H9 (cell line): ENCODE measurements around the gene VSTM4. TPM values are rescaled to one million over a fixed set of nuclear protein-coding genes. Genes with fewer than 3 reads are reported as not detected.

Experiments used
- DNase-seq: peaks from one replicate; pipeline ENCODE4 v3.0.0-alpha.2; 2017
- H2AFZ ChIP-seq: one replicate; pipeline ENCODE4 v1.6.1; 2013; ENCODE audit warnings: mild to moderate bottlenecking, low read length, control low read depth, moderate library complexity
- H2AK5ac ChIP-seq: 2 replicates; pipeline ENCODE4 v1.6.1; 2013; ENCODE audit warnings: low read length, control low read depth, mixed read lengths; ENCODE audit not compliant: insufficient read length
- H2BK120ac ChIP-seq: one replicate; pipeline ENCODE4 v1.6.1; 2013; ENCODE audit warnings: low read depth, mild to moderate bottlenecking, low read length, control low read depth, inconsistent platforms; ENCODE audit not compliant: poor library complexity, severe bottlenecking
- H2BK12ac ChIP-seq: 2 replicates; pipeline ENCODE4 v1.6.1; 2013; ENCODE audit warnings: low read length, control low read depth, mixed read lengths, low read depth; ENCODE audit not compliant: insufficient read length
- H2BK15ac ChIP-seq: 2 replicates; pipeline ENCODE4 v1.6.1; 2013; ENCODE audit warnings: low read depth, low read length, control low read depth
- H2BK20ac ChIP-seq: one replicate; pipeline ENCODE4 v1.6.1; 2013; ENCODE audit warnings: low read depth, mild to moderate bottlenecking, low read length, control low read depth, inconsistent platforms; ENCODE audit not compliant: poor library complexity, severe bottlenecking
- H2BK5ac ChIP-seq: 2 replicates; pipeline ENCODE4 v1.6.1; 2013; ENCODE audit warnings: low read length, control low read depth, mixed read lengths; ENCODE audit not compliant: insufficient read length
- H3K14ac ChIP-seq: 2 replicates; pipeline ENCODE4 v1.6.1; 2013; ENCODE audit warnings: low read length, control low read depth; ENCODE audit not compliant: insufficient read depth
- H3K18ac ChIP-seq: 2 replicates; pipeline ENCODE4 v1.6.1; 2013; ENCODE audit warnings: low read depth, mild to moderate bottlenecking, mixed read lengths, low read length, control low read depth; ENCODE audit not compliant: insufficient read length
- H3K23ac ChIP-seq: 2 replicates; pipeline ENCODE4 v1.6.1; 2013; ENCODE audit warnings: low read length, control low read depth, mixed read lengths, low read depth; ENCODE audit not compliant: insufficient read length
- H3K23me2 ChIP-seq: 2 replicates; pipeline ENCODE4 v1.6.1; 2013; ENCODE audit warnings: low read depth, mild to moderate bottlenecking, mixed read lengths, low read length, control low read depth; ENCODE audit not compliant: insufficient read length, poor library complexity, severe bottlenecking
- H3K27ac ChIP-seq: 2 replicates; pipeline ENCODE4 v1.5.1; 2013; ENCODE audit warnings: low read length, control low read depth, mixed read lengths, low read depth; ENCODE audit not compliant: insufficient read length
- H3K27me3 ChIP-seq: 2 replicates; pipeline ENCODE4 v1.6.1; 2013; ENCODE audit warnings: low read length, control low read depth, inconsistent platforms; ENCODE audit not compliant: insufficient read depth
- H3K4ac ChIP-seq: 2 replicates; pipeline ENCODE4 v1.6.1; 2013; ENCODE audit warnings: low read depth, mild to moderate bottlenecking, control low read depth, inconsistent platforms, low read length, moderate library complexity
- H3K4me1 ChIP-seq: 2 replicates; pipeline ENCODE4 v1.6.1; 2013; ENCODE audit warnings: low read length, control low read depth, inconsistent platforms; ENCODE audit not compliant: insufficient read depth
- H3K4me2 ChIP-seq: 2 replicates; pipeline ENCODE4 v1.6.1; 2013; ENCODE audit warnings: low read length, control low read depth, mixed read lengths; ENCODE audit not compliant: insufficient read length, insufficient read depth
- H3K56ac ChIP-seq: 2 replicates; pipeline ENCODE4 v1.6.1; 2013; ENCODE audit warnings: low read depth, mild to moderate bottlenecking, mixed read lengths, low read length, control low read depth; ENCODE audit not compliant: insufficient read length
- H3K79me1 ChIP-seq: 2 replicates; pipeline ENCODE4 v1.6.1; 2013; ENCODE audit warnings: low read depth, mild to moderate bottlenecking, moderate library complexity, low read length, control low read depth, inconsistent platforms; ENCODE audit not compliant: insufficient read depth, poor library complexity, severe bottlenecking
- H3K79me2 ChIP-seq: 2 replicates; pipeline ENCODE4 v1.6.1; 2013; ENCODE audit warnings: low read length, control low read depth, inconsistent platforms; ENCODE audit not compliant: insufficient read depth
- H3K9ac ChIP-seq: 2 replicates; pipeline ENCODE4 v1.6.1; 2013; ENCODE audit warnings: low read length, control low read depth, mixed read lengths; ENCODE audit not compliant: insufficient read length; ENCODE audit errors: extremely low read depth
- H3K9me3 ChIP-seq: one replicate; pipeline ENCODE4 v1.6.1; 2013; ENCODE audit warnings: low read depth, low read length, inconsistent platforms; ENCODE audit not compliant: control insufficient read depth
- H3T11ph ChIP-seq: one replicate; pipeline ENCODE4 v1.6.1; 2013; ENCODE audit warnings: mild to moderate bottlenecking, low read length, control low read depth, inconsistent platforms
- H4K20me1 ChIP-seq: one replicate; pipeline ENCODE4 v1.6.1; 2013; ENCODE audit not compliant: control insufficient read depth, insufficient read length, insufficient read depth
- H4K5ac ChIP-seq: 2 replicates; pipeline ENCODE4 v1.6.1; 2013; ENCODE audit warnings: low read depth, mild to moderate bottlenecking, mixed read lengths, low read length, control low read depth; ENCODE audit not compliant: insufficient read length
- H4K8ac ChIP-seq: replicated peaks from 2 replicates; pipeline ENCODE4 v1.6.1; 2013; ENCODE audit warnings: low read length, control low read depth, mixed read lengths, low read depth; ENCODE audit not compliant: insufficient read length
- H4K91ac ChIP-seq: 2 replicates; pipeline ENCODE4 v1.6.1; 2013; ENCODE audit warnings: low read depth, mild to moderate bottlenecking, moderate library complexity, mixed read lengths, low read length, control low read depth; ENCODE audit not compliant: insufficient read length
- H3K27ac Mint-ChIP-seq, 3 experiments: 2 replicates in 2 of 3; 3 replicates in 1 of 3; pipeline ENCODE4 v1.8.0; 2020 to 2021; ENCODE audit warnings: mixed read lengths in 3 of 3, mild to moderate bottlenecking in 1 of 3, moderate library complexity in 1 of 3
- H3K27me3 Mint-ChIP-seq: 2 replicates; pipeline ENCODE4 v1.8.0; 2021; ENCODE audit warnings: low read depth, mild to moderate bottlenecking, moderate library complexity, mixed read lengths
- H3K36me3 Mint-ChIP-seq, 3 experiments: 2 replicates in 2 of 3; 3 replicates in 1 of 3; pipeline ENCODE4 v1.8.0; 2020 to 2021; ENCODE audit warnings: low read depth in 3 of 3, mixed read lengths in 3 of 3; ENCODE audit not compliant: insufficient read depth in 1 of 3
- H3K4me1 Mint-ChIP-seq, 2 experiments: 2 replicates each; pipeline ENCODE4 v1.8.0; 2020; ENCODE audit warnings: mixed read lengths in 2 of 2
- H3K4me3 Mint-ChIP-seq, 2 experiments: 2 replicates in 1 of 2; 3 replicates in 1 of 2; pipeline ENCODE4 v1.8.0; 2020 to 2021; ENCODE audit warnings: mild to moderate bottlenecking in 2 of 2, mixed read lengths in 2 of 2, moderate library complexity in 1 of 2
- H3K9me3 Mint-ChIP-seq, 2 experiments: 2 replicates in 1 of 2; 3 replicates in 1 of 2; pipeline ENCODE4 v1.8.0; 2020; ENCODE audit warnings: mild to moderate bottlenecking in 2 of 2, mixed read lengths in 2 of 2, moderate library complexity in 1 of 2
- WGBS: extraction: QIAGEN DNeasy Blood & Tissue Kit; methylation state at CpG from one replicate; pipeline ENCODE4 v1.1.7; 2013; ENCODE audit warnings: missing lambda C conversion rate, low lambda C conversion rate, mixed read lengths; ENCODE audit not compliant: insufficient read length; ENCODE audit errors: extremely low coverage; 5-methylcytosine and 5-hydroxymethylcytosine counted together
- total RNA-seq: library from RNA; stranded (reverse); gene quantifications from 2 replicates; pipeline ENCODE4 v1.2.1, GENCODE V29; 2021
- TF ChIP-seq, protein P1 (sequence below): fragments of 200-600 bp; sonication (generic); conservative IDR thresholded peaks from 3 replicates; pipeline ENCODE4 v1.8.0; 2021; ENCODE audit warnings: antibody characterized with exemption, mild to moderate bottlenecking

VSTM4 gene
- total RNA-seq, 1 experiment from 2014 or later: 0.44 TPM

DNA sequence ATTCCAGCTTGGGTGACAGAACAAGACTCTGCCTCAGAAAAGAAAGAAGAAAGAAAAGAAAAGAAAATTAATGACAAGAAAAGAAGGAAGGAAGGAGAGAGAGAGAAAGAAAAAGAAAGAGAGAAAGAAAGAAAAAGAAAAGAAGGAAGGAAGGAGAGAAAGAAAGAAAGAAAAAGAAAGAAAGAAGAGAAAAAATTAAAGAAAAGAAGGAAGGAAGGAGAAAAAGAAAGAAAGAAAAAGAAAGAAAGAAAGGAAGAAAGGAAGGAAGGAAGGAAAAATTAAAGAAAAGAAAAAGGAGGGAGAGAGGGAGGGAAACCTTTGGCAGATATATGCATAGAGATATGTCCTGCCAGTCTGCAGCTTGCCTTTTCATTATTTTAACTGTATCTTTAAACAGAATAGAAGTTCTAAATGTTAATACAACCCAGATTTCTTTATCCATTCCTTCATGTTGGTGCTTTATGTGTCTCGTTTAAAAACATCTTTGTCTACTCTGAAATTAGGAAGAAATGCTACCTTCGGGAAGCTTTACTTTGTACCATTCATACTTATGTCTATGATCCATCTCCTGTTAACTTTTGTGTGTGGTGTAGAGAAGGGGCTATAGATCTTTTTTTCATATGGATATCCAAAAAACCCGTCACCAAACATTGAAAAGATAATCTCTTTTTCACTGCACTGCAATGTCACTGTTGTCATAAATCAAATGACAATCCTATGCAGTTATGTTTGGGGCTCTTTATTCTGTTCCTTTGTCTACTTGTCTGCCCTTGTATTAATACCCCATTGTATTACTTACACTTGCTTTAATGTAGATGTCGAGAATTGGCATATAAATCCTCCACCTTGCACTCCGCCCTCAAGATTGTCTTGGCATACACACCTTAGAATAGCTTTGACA lies 70.8 kb downstream of the VSTM4 start:
- Histone ChIP-seq H3K23ac (no peak overlapping the region), H3K14ac (no peak overlapping the region), H4K91ac (no peak overlapping the region), H3K9me3 (no peaks in the 10 kb centered on the region), H2BK120ac (no peak overlapping the region), H2AFZ (no peak overlapping the region), H3K18ac (no peak overlapping the region), H2BK15ac (no peak overlapping the region), H3K56ac (no peak overlapping the region), H3K4ac (no peak overlapping the region), H2BK20ac (no peak overlapping the region), H3K9ac (no peak overlapping the region), H3K79me1 (no peaks in the 10 kb centered on the region), H4K5ac (no peak overlapping the region), H2AK5ac (no peak overlapping the region), H3T11ph (no peak overlapping the region), H3K23me2 (no peaks in the 10 kb centered on the region), H2BK5ac (no peak overlapping the region), H3K79me2 (no peaks in the 10 kb centered on the region), H3K27me3 (no peaks in the 10 kb centered on the region), H3K4me1 (peaks cover 4% of the 10 kb centered on the region; the same call in 1 of the 2 replicates), H4K8ac (no peak overlapping the region), H4K20me1 (no peaks in the 10 kb centered on the region), H3K4me2 (no peak overlapping the region), H2BK12ac (no peak overlapping the region), H3K27ac (no peak overlapping the region)
- Mint-ChIP-seq H3K27me3 (peaks cover 3% of the 10 kb centered on the region; the same call in 1 of the 2 replicates), H3K27ac (peak overlapping the region in 1 of 3 experiments; percentile 49; a peak in 1 of 7 replicates), H3K9me3 (no peaks in the 10 kb centered on the region), H3K4me1 (peaks cover 6% of the 10 kb centered on the region in 2 experiments), H3K4me3 (no peak overlapping the region), H3K36me3 (0 out of 7 replicates have a peak, but pooled peaks cover 0 to 4% (median 0%) of the 10 kb centered on the region in 3 experiments)
- TF ChIP-seq, protein P1, sequence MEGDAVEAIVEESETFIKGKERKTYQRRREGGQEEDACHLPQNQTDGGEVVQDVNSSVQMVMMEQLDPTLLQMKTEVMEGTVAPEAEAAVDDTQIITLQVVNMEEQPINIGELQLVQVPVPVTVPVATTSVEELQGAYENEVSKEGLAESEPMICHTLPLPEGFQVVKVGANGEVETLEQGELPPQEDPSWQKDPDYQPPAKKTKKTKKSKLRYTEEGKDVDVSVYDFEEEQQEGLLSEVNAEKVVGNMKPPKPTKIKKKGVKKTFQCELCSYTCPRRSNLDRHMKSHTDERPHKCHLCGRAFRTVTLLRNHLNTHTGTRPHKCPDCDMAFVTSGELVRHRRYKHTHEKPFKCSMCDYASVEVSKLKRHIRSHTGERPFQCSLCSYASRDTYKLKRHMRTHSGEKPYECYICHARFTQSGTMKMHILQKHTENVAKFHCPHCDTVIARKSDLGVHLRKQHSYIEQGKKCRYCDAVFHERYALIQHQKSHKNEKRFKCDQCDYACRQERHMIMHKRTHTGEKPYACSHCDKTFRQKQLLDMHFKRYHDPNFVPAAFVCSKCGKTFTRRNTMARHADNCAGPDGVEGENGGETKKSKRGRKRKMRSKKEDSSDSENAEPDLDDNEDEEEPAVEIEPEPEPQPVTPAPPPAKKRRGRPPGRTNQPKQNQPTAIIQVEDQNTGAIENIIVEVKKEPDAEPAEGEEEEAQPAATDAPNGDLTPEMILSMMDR: no peak
- DNase-seq: no peak
- no CpG with 5 or more reads among the region's 5 CpGs for WGBS
